HG02884 (cell line): ENCODE measurements around the gene SUMO2.

Experiments used
- ATAC-seq: cut with Tn5 transposase; IDR thresholded peaks from one replicate; pipeline ENCODE4 v1.9.1; 2021; ENCODE audit warnings: mild to moderate bottlenecking, moderate library complexity; ENCODE audit not compliant: unreplicated experiment

Gene SUMO2

DNA sequence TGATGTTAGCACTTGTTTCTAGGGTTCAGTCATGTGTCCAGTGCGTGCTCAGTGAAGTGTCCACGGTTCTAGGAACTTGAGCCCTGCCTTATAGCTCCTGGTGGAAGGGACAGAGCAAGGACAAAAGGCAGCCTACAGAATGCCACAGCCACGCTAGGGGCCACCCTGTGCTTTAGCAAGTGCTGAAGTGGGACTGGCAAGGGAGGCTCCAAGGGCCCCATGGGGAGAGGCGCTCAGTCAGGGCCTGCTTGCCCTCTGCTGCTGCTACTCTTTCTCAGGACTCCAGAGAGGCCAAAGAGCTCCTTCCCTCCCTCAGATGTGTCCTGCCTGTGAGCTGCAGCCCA, 58.0 kb downstream of the SUMO2 start:
- no peak for ATAC-seq

DNA sequence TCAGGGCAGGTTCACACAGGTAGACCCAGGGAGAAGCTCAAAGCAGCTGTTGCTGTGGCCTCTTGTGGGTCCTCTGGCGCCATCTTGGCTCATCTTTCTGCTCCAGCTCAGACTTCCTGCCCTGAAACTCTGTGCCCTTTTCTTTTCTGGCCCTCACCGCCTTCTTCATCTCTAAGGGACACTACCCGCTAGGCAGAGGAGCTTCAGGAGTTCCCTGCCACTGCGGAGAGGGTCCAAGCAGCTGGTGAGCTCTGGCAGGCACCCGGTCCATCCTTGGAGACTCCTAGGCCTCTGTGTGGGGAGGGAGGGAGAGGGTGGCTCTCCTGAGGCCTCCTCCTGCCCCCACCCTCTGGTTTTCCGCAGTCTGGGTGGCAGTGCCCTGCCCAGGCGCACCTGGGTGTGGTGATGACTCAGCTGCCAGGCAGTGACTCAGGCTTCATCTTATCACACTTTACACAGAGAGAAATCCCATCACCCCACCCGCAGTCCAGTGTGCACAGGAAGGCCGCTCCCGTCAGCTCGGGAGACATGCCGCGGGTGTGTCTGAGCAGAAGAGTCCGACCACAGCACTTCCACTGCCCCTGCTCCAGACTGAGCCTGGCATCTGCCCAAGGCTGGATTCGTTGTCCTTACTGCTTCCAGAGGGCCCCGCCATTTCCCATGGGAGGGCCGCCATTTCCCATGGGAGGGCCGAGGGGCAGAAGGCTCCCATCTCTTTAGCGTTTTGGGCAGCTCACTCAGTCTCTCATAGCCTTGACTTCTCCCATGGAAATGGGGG, 58.5 kb downstream of the SUMO2 start:
- ATAC-seq = no peak

DNA sequence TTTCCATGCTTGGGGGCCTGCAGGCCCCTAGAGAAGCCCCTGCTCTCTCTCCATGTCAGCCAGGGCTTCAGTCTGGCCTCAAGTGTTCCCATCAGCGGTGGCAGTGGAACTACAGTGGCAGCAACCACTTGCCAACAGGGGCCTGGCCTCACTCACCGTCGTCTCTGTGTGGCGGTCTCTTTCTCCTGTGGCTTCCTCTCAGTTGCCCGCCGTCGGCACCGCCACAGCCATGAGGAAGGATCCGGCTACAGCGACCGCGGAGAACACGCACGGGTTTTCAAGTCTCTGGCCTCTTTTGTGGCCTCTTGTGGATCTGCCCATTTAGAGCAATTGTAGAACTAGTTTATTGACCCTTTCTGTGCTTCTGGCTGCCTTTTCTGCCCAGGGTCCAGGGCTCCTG, 64.5 kb downstream of the SUMO2 start:
- no peak for ATAC-seq

DNA sequence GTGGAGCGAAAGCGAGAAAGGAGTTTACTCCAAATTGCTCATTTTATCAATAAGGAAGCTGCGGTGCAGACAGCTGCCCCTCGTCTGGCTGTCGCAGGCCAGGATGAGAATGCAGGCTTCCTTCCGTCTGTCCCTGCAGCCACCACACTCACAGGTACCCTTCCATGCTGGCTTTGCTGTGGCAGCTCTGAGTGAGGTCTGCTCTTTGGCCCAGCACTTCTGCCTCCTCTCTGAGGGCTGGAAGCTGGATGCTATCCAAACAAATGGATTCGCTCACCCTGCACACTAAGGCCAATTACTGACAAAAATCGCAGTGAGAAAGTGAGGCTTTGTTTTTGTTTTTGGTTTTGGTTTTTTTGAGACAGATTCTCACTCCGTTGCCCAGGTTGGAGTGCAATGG, 66.0 kb downstream of the SUMO2 start:
- no peak for ATAC-seq
